GM12873 (cell line): ENCODE measurements around the gene AURKA.

ENCODE experiments used
- CTCF ChIP-seq: IDR thresholded peaks from 2 replicates; pipeline ENCODE4 v1.5.1; 2012; ENCODE audit warnings: low read depth, mild to moderate bottlenecking, moderate library complexity, low read length, control low read depth; ENCODE audit not compliant: insufficient read depth; ENCODE audit errors: missing control alignments

The AURKA gene

DNA sequence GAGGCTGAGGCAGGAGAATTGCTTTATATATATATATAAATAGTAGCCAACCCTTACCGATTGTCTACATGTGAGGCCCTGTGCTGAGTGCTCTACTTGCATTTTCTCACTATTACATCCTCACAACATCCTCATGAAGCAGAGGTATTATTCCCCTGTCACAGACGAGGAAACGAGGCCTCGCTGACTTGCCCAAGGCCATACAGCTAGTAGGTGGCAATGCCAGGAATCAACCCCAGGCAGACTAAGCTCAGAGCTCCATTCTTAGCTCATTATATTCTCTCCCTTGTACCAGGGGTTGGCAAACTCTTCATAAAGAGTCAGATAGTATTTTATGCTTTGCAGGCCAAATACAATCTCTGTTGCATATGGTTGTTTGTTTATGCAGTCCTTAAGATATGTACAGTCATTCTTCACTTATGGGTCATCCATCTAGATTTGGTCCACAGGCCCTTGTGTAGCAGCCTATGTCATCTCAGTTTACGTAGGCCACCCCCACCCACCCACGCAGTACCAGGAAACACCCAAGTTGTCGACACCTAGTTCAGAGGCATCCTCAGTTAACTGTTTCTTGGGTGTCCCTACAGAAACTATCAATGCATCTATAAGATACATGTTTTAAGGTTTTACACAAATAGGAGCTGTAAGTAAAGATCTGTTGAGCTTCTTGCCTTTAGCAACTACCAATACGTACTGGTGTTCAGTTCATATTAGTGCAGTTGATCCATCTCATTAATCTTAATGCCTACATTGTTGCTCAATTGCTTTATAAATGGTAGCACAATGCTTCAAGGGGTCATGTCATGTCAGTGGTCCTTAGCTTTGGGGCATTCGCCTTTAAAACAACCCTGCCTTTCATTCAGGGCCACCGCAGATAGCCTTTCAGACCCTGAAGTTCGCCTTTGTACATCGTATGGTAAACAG lies 23.1 kb upstream of the AURKA start:
- no peak for TF ChIP-seq CTCF

GRCh38 chr20:56412949-56413348 lies 20.9 kb upstream of the AURKA start:
- no peak for TF ChIP-seq CTCF

GRCh38 chr20:56412473-56412790 lies 20.4 kb upstream of the AURKA start:
- TF ChIP-seq CTCF, result no peak

DNA sequence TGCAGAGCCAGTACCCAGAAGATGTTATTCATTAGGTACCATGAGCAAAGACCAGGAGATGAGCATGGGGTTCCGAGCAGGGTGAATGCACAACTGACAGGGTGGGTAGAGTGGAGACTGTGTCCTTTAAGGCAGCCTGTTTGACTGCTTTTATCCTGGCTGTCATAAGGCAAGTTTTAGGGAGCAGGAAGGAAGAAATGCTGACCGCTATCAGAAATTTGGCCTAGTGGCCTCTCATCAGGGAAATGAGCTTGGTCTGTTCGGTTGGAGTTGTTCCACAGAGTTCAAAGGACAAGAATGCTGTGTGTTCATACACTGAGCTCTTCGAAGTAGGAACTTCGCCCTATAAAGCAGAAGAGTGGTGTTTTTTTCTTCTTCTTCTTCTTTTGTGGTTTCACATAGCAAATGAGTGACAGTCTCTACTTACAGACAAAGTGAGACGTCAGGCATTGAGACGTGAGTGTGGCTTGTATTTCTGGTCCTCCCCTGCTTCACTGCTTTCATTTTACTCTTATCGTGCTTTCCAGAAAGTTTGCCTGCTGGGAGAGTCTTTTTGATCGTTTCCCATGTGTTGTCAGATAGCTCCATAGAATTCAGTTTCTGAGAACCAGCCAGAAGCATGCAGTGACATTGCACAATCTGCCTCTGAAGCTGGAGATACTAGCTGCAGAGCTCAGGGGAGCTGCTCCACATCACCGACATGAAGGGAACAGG lies 19.9 kb upstream of the AURKA start, which contains the start of gene CASS4:
CASS4 (plus strand) TSS at position 502 of the 714 bp plus-strand sequence; CDS start at position 701, 199 bp downstream.
- no peak for TF ChIP-seq CTCF

DNA sequence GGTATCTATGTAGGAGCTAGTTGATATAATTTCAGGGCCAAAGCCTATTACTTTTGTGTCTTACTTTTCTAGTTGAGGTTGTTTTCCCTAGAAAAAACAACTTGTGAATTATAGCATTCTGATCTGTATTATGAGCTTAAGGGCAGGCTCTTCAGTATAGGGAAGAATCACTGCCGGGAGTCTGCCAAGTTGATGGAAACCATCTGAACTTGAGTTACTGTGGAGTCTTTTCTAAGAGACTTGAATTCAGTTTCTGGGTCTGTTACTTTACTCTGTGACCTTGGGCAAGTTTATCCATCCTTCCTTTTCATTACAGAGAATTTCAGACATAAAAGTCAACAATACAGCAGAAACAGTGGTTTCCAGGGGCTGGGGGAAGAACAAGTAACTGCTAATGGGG lies 17.9 kb upstream of the AURKA start:
- TF ChIP-seq CTCF, result no peak

DNA sequence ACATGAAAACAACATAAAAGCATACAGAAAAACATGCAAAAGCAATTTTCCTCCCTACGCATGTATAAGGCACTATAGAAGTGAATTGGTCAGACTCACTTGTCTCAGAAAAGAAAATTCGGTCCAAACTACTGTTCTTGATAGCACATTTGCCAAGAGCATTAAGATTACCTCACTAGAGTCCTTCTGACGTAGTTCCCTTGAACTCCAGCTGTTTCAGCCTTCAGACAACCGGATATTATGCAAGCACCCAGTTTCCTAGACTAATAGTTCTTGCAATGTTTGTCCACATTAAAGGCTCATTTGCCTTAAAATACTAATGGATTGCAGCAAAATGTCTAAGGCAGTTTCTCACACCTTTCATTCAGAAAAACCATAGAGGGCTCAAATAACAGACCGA lies 17.5 kb upstream of the AURKA start:
- no peak for TF ChIP-seq CTCF

- no peak for TF ChIP-seq CTCF
These were observed 14.9 kb upstream of the AURKA start for GRCh38 chr20:56406910-56407309.
